H1 (cell line): Measurements from ENCODE around the gene PBX3. TPM values are rescaled to one million over a fixed set of nuclear protein-coding genes. Genes with fewer than 3 reads are reported as not detected.

Experiments used
- CTCF ChIA-PET: fragments of 300-600 bp; sonication (Branson Sonifier 250); formaldehyde crosslinking; loops from one replicate; lab custom pipeline; 2021; ENCODE audit not compliant: partially characterized antibody; lab: Charles Lee
- POLR2A ChIA-PET: fragments of 300-600 bp; sonication (Branson Sonifier 250); formaldehyde crosslinking; loops from one replicate; lab custom pipeline; 2021; ENCODE audit warnings: inconsistent platforms; ENCODE audit not compliant: partially characterized antibody; lab: Charles Lee
- DNase-seq, 2 experiments: peaks; one replicate each; pipeline versions ENCODE4 v3.0.0 to v3.0.0-alpha.2; 2010 to 2022; ENCODE audit warnings: low spot score in 2 of 2, low read depth in 1 of 2, mixed read lengths in 1 of 2
- FAIRE-seq: peaks from 2 replicates; lab custom pipeline; 2011; peaks lifted over from hg19 to GRCh38; lab: Jason Lieb, UNC
- H2AFZ ChIP-seq: 2 replicates; pipeline ENCODE4 v1.8.1; 2012; ENCODE audit warnings: low read length, inconsistent platforms
- H2AK5ac ChIP-seq: 2 replicates; pipeline ENCODE4 v1.6.1; 2013; ENCODE audit warnings: low read depth, low read length
- H2BK120ac ChIP-seq: replicated peaks from 2 replicates; pipeline ENCODE3; 2013; ENCODE audit warnings: low read depth, low read length, inconsistent platforms
- H2BK12ac ChIP-seq: 2 replicates; pipeline ENCODE4 v1.6.1; 2013; ENCODE audit warnings: low read depth, low read length
- H2BK15ac ChIP-seq: 2 replicates; pipeline ENCODE4 v1.6.1; 2013; ENCODE audit warnings: low read length
- H2BK20ac ChIP-seq: 2 replicates; pipeline ENCODE4 v1.6.1; 2013; ENCODE audit warnings: low read length
- H2BK5ac ChIP-seq: 2 replicates; pipeline ENCODE4 v1.6.1; 2013; ENCODE audit warnings: low read depth, low read length
- H3K14ac ChIP-seq: 2 replicates; pipeline ENCODE4 v1.6.1; 2013; ENCODE audit warnings: inconsistent platforms; ENCODE audit not compliant: insufficient read length
- H3K18ac ChIP-seq: 2 replicates; pipeline ENCODE4 v1.6.1; 2013; ENCODE audit warnings: low read length; ENCODE audit errors: extremely low read depth
- H3K23ac ChIP-seq: 2 replicates; pipeline ENCODE4 v1.6.1; 2013; ENCODE audit warnings: inconsistent platforms; ENCODE audit not compliant: insufficient read length
- H3K23me2 ChIP-seq: 2 replicates; pipeline ENCODE4 v1.6.1; 2013; ENCODE audit warnings: low read depth, low read length
- H3K27ac ChIP-seq: 2 replicates; pipeline ENCODE4 v1.6.1; 2011; ENCODE audit warnings: low read depth, low read length, inconsistent platforms
- H3K27me3 ChIP-seq, 4 experiments: replicated peaks in 1 of 4; 1 replicate in 1 of 4; 2 replicates in 3 of 4; pipeline versions ENCODE4 v1.6.1 to v1.8.1; 2011 to 2013; ENCODE audit warnings: low read length in 3 of 4, mild to moderate bottlenecking in 3 of 4, inconsistent platforms in 2 of 4, mixed read lengths in 2 of 4, moderate library complexity in 1 of 4; ENCODE audit not compliant: control insufficient read depth in 3 of 4, insufficient read depth in 3 of 4; ENCODE audit errors: extremely low read depth in 1 of 4
- H3K36me3 ChIP-seq, 4 experiments: 2 replicates each; pipeline versions ENCODE4 v1.6.1 to v1.8.1; 2011 to 2013; ENCODE audit warnings: mild to moderate bottlenecking in 4 of 4, low read length in 3 of 4, moderate library complexity in 2 of 4, control low read depth in 1 of 4, inconsistent platforms in 1 of 4; ENCODE audit not compliant: insufficient read depth in 4 of 4, control insufficient read depth in 2 of 4
- H3K4ac ChIP-seq: replicated peaks from 2 replicates; pipeline ENCODE3; 2013; ENCODE audit warnings: low read length, low read depth, mixed read lengths, inconsistent platforms; ENCODE audit not compliant: insufficient read length
- H3K4me1 ChIP-seq, 4 experiments: replicated peaks in 1 of 4; 1 replicate in 1 of 4; 2 replicates in 3 of 4; pipeline versions ENCODE4 v1.6.1 to v1.8.1; 2011 to 2013; ENCODE audit warnings: low read length in 3 of 4, inconsistent platforms in 2 of 4, mixed read lengths in 1 of 4; ENCODE audit not compliant: insufficient read depth in 4 of 4, control insufficient read depth in 3 of 4
- H3K4me2 ChIP-seq, 2 experiments: 2 replicates each; pipeline versions ENCODE4 v1.6.1 to v1.8.1; 2011 to 2013; ENCODE audit warnings: low read depth in 2 of 2, low read length in 2 of 2, control low read depth in 1 of 2, inconsistent platforms in 1 of 2, mild to moderate bottlenecking in 1 of 2; ENCODE audit not compliant: insufficient read depth in 1 of 2
- H3K4me3 ChIP-seq, 4 experiments: fragments of 200-600, 300-600 bp in 1 of 4; sonication (generic), shearing (Covaris generic), sonication (Bioruptor Twin) in 1 of 4; 2 replicates each; pipeline versions ENCODE4 v1.5.1 to v1.8.1; 2011 to 2016; ENCODE audit warnings: low read length in 4 of 4, low read depth in 3 of 4, control low read depth in 2 of 4, inconsistent platforms in 2 of 4, mild to moderate bottlenecking in 2 of 4, mixed read lengths in 1 of 4, moderate library complexity in 1 of 4; ENCODE audit not compliant: insufficient read depth in 2 of 4; ENCODE audit errors: extremely low read depth in 1 of 4
- H3K56ac ChIP-seq: replicated peaks from 2 replicates; pipeline ENCODE3; 2013; ENCODE audit warnings: low read depth, mild to moderate bottlenecking, mixed read lengths, low read length, inconsistent platforms; ENCODE audit not compliant: insufficient read length
- H3K79me1 ChIP-seq: 2 replicates; pipeline ENCODE4 v1.6.1; 2013; ENCODE audit warnings: low read depth, low read length, control low read depth
- H3K79me2 ChIP-seq, 2 experiments: 2 replicates each; pipeline versions ENCODE4 v1.6.1 to v1.8.1; 2012 to 2013; ENCODE audit warnings: low read length in 2 of 2, mild to moderate bottlenecking in 2 of 2, inconsistent platforms in 1 of 2; ENCODE audit not compliant: insufficient read depth in 2 of 2, control insufficient read depth in 1 of 2
- H3K9ac ChIP-seq, 4 experiments: replicated peaks in 1 of 4; 1 replicate in 1 of 4; 2 replicates in 3 of 4; pipeline versions ENCODE4 v1.6.1 to v1.8.1; 2011 to 2013; ENCODE audit warnings: low read depth in 3 of 4, low read length in 3 of 4, control low read depth in 2 of 4, mild to moderate bottlenecking in 2 of 4, moderate library complexity in 2 of 4, inconsistent platforms in 1 of 4; ENCODE audit errors: extremely low read depth in 1 of 4
- H3K9me3 ChIP-seq, 2 experiments: 2 replicates each; pipeline versions ENCODE4 v1.6.1 to v1.8.1; 2012 to 2013; ENCODE audit warnings: mild to moderate bottlenecking in 2 of 2, moderate library complexity in 2 of 2, control low read depth in 1 of 2, inconsistent platforms in 1 of 2, low read depth in 1 of 2, low read length in 1 of 2, mixed read lengths in 1 of 2; ENCODE audit not compliant: insufficient read depth in 2 of 2
- H4K20me1 ChIP-seq, 2 experiments: replicated peaks in 1 of 2; 2 replicates each; pipeline versions ENCODE3 to v1.8.1; 2011 to 2013; ENCODE audit warnings: inconsistent platforms in 2 of 2, low read length in 2 of 2, mild to moderate bottlenecking in 1 of 2; ENCODE audit not compliant: insufficient read depth in 2 of 2, control insufficient read depth in 1 of 2
- H4K5ac ChIP-seq: 2 replicates; pipeline ENCODE4 v1.6.1; 2013; ENCODE audit warnings: low read length, low read depth, mixed read lengths, inconsistent platforms; ENCODE audit not compliant: insufficient read length
- H4K8ac ChIP-seq: 2 replicates; pipeline ENCODE4 v1.8.0; 2013; ENCODE audit warnings: mild to moderate bottlenecking, moderate library complexity, low read length, inconsistent platforms; ENCODE audit not compliant: insufficient read depth; ENCODE audit errors: extremely low read depth
- H4K91ac ChIP-seq: replicated peaks from 2 replicates; pipeline ENCODE3; 2013; ENCODE audit warnings: low read length, mixed read lengths, inconsistent platforms; ENCODE audit not compliant: insufficient read length
- CHD1 ChIP-seq: IDR thresholded peaks from 2 replicates; pipeline ENCODE4 v1.6.1; 2012; ENCODE audit warnings: low read depth, low read length, improper control_type of control experiment
- HDAC2 ChIP-seq, 2 experiments: fragments of 300-600 bp in 1 of 2; sonication (generic) in 1 of 2; IDR thresholded peaks; 2 replicates each; pipeline ENCODE4 v1.6.1; 2011 to 2012; ENCODE audit warnings: low read depth in 2 of 2, low read length in 2 of 2, mild to moderate bottlenecking in 2 of 2, moderate library complexity in 2 of 2, borderline replicate concordance in 1 of 2, inconsistent platforms in 1 of 2
- JUND ChIP-seq: IDR thresholded peaks from 2 replicates; pipeline ENCODE4 v1.6.1; 2011; ENCODE audit warnings: mild to moderate bottlenecking, improper control_type of control experiment, low read length
- NANOG ChIP-seq: IDR thresholded peaks from 2 replicates; pipeline ENCODE4 v1.6.1; 2011; ENCODE audit warnings: low read length, low read depth, mild to moderate bottlenecking, inconsistent platforms; ENCODE audit not compliant: insufficient read depth, poor library complexity, severe bottlenecking
- POU5F1 ChIP-seq: IDR thresholded peaks from 2 replicates; pipeline ENCODE4 v1.6.1; 2011; ENCODE audit warnings: low read depth, mild to moderate bottlenecking, low read length, moderate library complexity
- TEAD4 ChIP-seq: IDR thresholded peaks from 2 replicates; pipeline ENCODE4 v1.6.1; 2012; ENCODE audit warnings: low read depth, low read length, inconsistent platforms, mixed read lengths
- WGBS, 2 experiments: shearing (Covaris generic) in 1 of 2; methylation state at CpG; one replicate each; pipeline versions ENCODE4 v1.1.6 to v1.1.7; 2013 to 2015; ENCODE audit warnings: low lambda C conversion rate in 2 of 2, mixed read lengths in 2 of 2, inconsistent platforms in 1 of 2, low coverage in 1 of 2, missing lambda C conversion rate in 1 of 2; ENCODE audit not compliant: insufficient replicate concordance in 2 of 2, insufficient coverage in 1 of 2, insufficient read length in 1 of 2; ENCODE audit errors: extremely low coverage in 1 of 2, missing lambda C conversion rate in 1 of 2; 5-methylcytosine and 5-hydroxymethylcytosine counted together
- polyA plus RNA-seq, 7 experiments: library from polyadenylated mRNA; depleted of rRNA in 3 of 7; stranded (reverse) in 5 of 7; unstranded in 2 of 7; fragments of >200 nt in 5 of 7; fragments of 200-250 nt in 2 of 7; gene quantifications; 1 replicate in 5 of 7; 2 replicates in 1 of 7; 4 replicates in 1 of 7; pipeline versions ENCODE4 v1.2.1 to v1.2.3, GENCODE V29; 2011 to 2013; ENCODE audit warnings: missing spikeins in 2 of 7, mixed read lengths in 2 of 7
- total RNA-seq: library from RNA; stranded (reverse); fragmentation: NEBNext Ultra II Directional; extraction: Animal tissue kit (Norgen Biotek cat#: 25700); gene quantifications from 2 replicates; pipeline ENCODE4 v1.2.1, GENCODE V29; 2021
- TF ChIP-seq, protein P1 (sequence below), 3 experiments: IDR thresholded peaks; 1 replicate in 2 of 3; 2 replicates in 1 of 3; pipeline versions ENCODE4 v1.5.1 to v1.6.1; 2011; ENCODE audit warnings: low read length in 3 of 3, mild to moderate bottlenecking in 3 of 3, inconsistent platforms in 2 of 3, low read depth in 1 of 3, moderate library complexity in 1 of 3; ENCODE audit not compliant: insufficient read depth in 1 of 3; ENCODE audit errors: control extremely low read depth in 1 of 3

PBX3 gene
- total and polyA plus RNA-seq, 2 of the 8 experiments (the other 6 are each of a cell fraction or from before 2014, with no cell fraction given): 22.7 to 44.3 TPM

DNA sequence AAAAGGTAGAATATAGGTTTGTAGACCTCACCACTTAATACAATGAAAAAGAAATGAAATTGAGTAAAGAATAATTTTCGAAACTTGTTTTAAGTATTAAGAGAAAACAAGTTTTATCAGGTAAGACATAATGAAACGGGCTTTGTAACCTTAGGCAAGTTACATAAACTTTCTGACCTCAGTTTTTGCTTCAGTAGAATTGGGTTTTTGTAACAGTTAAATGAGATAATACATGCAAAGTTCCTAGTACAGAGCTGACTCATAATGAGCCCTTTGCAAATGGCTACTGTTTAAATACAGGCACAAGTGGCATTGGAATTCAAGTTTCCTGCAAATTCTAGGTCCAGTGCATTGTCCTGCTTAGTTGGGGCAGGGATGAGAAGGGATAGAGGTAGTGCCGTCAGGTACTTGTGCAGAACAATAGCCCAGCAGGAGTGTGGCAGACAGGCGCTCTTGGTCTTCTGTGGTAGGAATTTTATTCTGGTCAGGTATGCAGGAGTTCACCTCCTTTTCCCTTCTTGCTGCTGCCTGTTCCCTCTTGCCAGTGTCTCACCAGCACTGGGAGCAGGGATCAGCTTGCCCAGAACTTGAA is 203.8 kb downstream of the PBX3 start:
- H3K4me2 ChIP-seq: peak overlapping the region; percentile 40 to 54; a peak in 3 of 4 replicates
- H3K4me3 ChIP-seq: peak overlapping the region in 1 of 4 experiments; percentile 7; a peak in 1 of 8 replicates
- no peaks in the 10 kb centered on the region for H4K20me1 ChIP-seq
- H4K8ac ChIP-seq: no peak overlapping the region
- H4K5ac ChIP-seq: peak overlapping the region; percentile 54
- DNase-seq (peak; percentile 67 to 88), FAIRE-seq (peak; percentile 98)
- no peaks in the 10 kb centered on the region for H3K23me2 ChIP-seq
- H3K9me3 ChIP-seq: peaks cover 0 to 1% of the 10 kb centered on the region in 2 experiments; a peak in 1 of 4 replicates
- no peak overlapping the region for H2AFZ ChIP-seq
- no peak overlapping the region for H3K14ac ChIP-seq
- H4K91ac ChIP-seq: peak overlapping the region; percentile 12
- no peak overlapping the region for H2BK120ac ChIP-seq
- 32 to 100% methylated on average over 1 to 4 of the region's 4 CpGs for WGBS, 2 experiments
- H2BK20ac ChIP-seq: peak overlapping the region; percentile 63; the same call in 1 of the 2 replicates
- no peaks in the 10 kb centered on the region for H3K27me3 ChIP-seq
- H3K56ac ChIP-seq: no peak overlapping the region
- CTCF ChIA-PET: interaction anchor here (0.6 to 2.2 kb wide), 2 partner anchors 9 to 72 kb away, joined by 4 to 5 read pairs; no protein-coding TSS in a partner anchor
- H3K23ac ChIP-seq: no peak overlapping the region
- no peaks in the 10 kb centered on the region for H3K79me2 ChIP-seq
- peak overlapping the region; percentile 66; the same call in 1 of the 2 replicates for H3K18ac ChIP-seq
- H3K36me3 ChIP-seq: no peaks in the 10 kb centered on the region
- POLR2A ChIA-PET: no interaction called here
- H3K4me1 ChIP-seq: peaks cover 1 to 14% (median 10%) of the 10 kb centered on the region in 4 experiments; a peak in 5 of 7 replicates
- H2BK12ac ChIP-seq: no peak overlapping the region
- no peak overlapping the region for H2BK15ac ChIP-seq
- peak overlapping the region; percentile 87 for H2BK5ac ChIP-seq
- H2AK5ac ChIP-seq: peak overlapping the region; percentile 72; the same call in 1 of the 2 replicates
- no peak overlapping the region; a peak in 1 of 7 replicates for H3K9ac ChIP-seq
- H3K27ac ChIP-seq: no peak overlapping the region
- no peak overlapping the region for H3K4ac ChIP-seq
- H3K79me1 ChIP-seq: 0 out of 2 replicates have a peak, but pooled peaks cover 2% of the 10 kb centered on the region
- TF ChIP-seq TEAD4 (peak; percentile 96), JUND (peak; percentile 71), CHD1 (no peak), HDAC2 (IDR thresholded peaks at IDR 0.05; ENCODE audit: borderline replicate concordance in 1 of 2, low read depth in 2 of 2, low read length in 2 of 2) (peak; percentile 91 to 95), POU5F1 (0 out of 2 replicates have a peak, but pooled peaks have one; percentile 41), NANOG (peak; percentile 90)
- TF ChIP-seq, protein P1, sequence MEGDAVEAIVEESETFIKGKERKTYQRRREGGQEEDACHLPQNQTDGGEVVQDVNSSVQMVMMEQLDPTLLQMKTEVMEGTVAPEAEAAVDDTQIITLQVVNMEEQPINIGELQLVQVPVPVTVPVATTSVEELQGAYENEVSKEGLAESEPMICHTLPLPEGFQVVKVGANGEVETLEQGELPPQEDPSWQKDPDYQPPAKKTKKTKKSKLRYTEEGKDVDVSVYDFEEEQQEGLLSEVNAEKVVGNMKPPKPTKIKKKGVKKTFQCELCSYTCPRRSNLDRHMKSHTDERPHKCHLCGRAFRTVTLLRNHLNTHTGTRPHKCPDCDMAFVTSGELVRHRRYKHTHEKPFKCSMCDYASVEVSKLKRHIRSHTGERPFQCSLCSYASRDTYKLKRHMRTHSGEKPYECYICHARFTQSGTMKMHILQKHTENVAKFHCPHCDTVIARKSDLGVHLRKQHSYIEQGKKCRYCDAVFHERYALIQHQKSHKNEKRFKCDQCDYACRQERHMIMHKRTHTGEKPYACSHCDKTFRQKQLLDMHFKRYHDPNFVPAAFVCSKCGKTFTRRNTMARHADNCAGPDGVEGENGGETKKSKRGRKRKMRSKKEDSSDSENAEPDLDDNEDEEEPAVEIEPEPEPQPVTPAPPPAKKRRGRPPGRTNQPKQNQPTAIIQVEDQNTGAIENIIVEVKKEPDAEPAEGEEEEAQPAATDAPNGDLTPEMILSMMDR (IDR thresholded peaks at IDR 0.05; ENCODE audit: control extremely low read depth in 1 of 3, insufficient read depth in 1 of 3, low read depth in 1 of 3, low read length in 3 of 3): peak in 2 of 3 experiments; percentile 10 to 18; a peak in 1 of 4 replicates
